ENCODE data around the gene ELMOD3. TPM values are rescaled to one million over a fixed set of nuclear protein-coding genes. Genes with fewer than 3 reads are reported as not detected.
"Not testable (repeated sequence)": the region's sequence is repeated elsewhere in the genome, so short reads cannot be mapped to it uniquely, and the experiment has no call there.

ELMOD3 gene
- polyA plus RNA-seq, 2 donors, result 8.7 to 16.1 TPM

GRCh38 chr2:85327822-85328617, 26.5 kb upstream of the ELMOD3 start, which contains the start of gene TGOLN2:
TGOLN2 (minus strand) TSS chr2:85327989; CDS start chr2:85327962, 27 bp downstream.
- H3K4me3 ChIP-seq (ENCODE audit: low read depth in 1 of 2, low read length in 2 of 2), result peak within 1 kb of the TSS; percentile 80 to 95
- no peaks in the 10 kb centered on the region for H3K27me3 ChIP-seq (ENCODE audit: control insufficient read depth in 1 of 2, insufficient read depth in 2 of 2, low read length in 2 of 2)
- peak within 1 kb of the TSS; percentile 94 to 98 for H3K27ac ChIP-seq (ENCODE audit: low read depth in 2 of 2, low read length in 1 of 2)
- H3K4me1 ChIP-seq (ENCODE audit: control insufficient read depth in 2 of 2, insufficient read depth in 2 of 2, low read length in 1 of 2), result peaks cover 0 to 17% of the 10 kb centered on the region in 2 donors
- H3K9me3 ChIP-seq (ENCODE audit: control insufficient read depth in 2 of 2, insufficient read depth in 1 of 2, low read depth in 1 of 2, low read length in 1 of 2), result no peaks in the 10 kb centered on the region
- H3K36me3 ChIP-seq (ENCODE audit: control insufficient read depth in 2 of 2, insufficient read depth in 2 of 2, low read length in 1 of 2), result peaks cover 5 to 9% of the 10 kb centered on the region in 2 donors
- WGBS, 2 donors, result 0% methylated on average over 54 to 57 of the region's 57 CpGs

- no peak overlapping the region for H3K4me3 ChIP-seq (ENCODE audit: low read depth in 1 of 2, low read length in 2 of 2)
- H3K9me3 ChIP-seq (ENCODE audit: control insufficient read depth in 2 of 2, insufficient read depth in 1 of 2, low read depth in 1 of 2, low read length in 1 of 2), result no peaks in the 10 kb centered on the region
- H3K27ac ChIP-seq (ENCODE audit: low read depth in 2 of 2, low read length in 1 of 2), result no peak overlapping the region
- no peaks in the 10 kb centered on the region for H3K27me3 ChIP-seq (ENCODE audit: control insufficient read depth in 1 of 2, insufficient read depth in 2 of 2, low read length in 2 of 2)
- H3K36me3 ChIP-seq (ENCODE audit: control insufficient read depth in 2 of 2, insufficient read depth in 2 of 2, low read length in 1 of 2), result peaks cover 0 to 4% of the 10 kb centered on the region in 2 donors
- H3K4me1 ChIP-seq (ENCODE audit: control insufficient read depth in 2 of 2, insufficient read depth in 2 of 2, low read length in 1 of 2), result peaks cover 0 to 12% of the 10 kb centered on the region in 2 donors
Measured at GRCh38 chr2:85329181-85329651, 25.4 kb upstream of the ELMOD3 start.

GRCh38 chr2:85329701-85330100, 24.9 kb upstream of the ELMOD3 start:
- not testable (repeated sequence) for H3K27me3 ChIP-seq (ENCODE audit: control insufficient read depth in 1 of 2, insufficient read depth in 2 of 2, low read length in 2 of 2); H3K36me3 ChIP-seq (ENCODE audit: control insufficient read depth in 2 of 2, insufficient read depth in 2 of 2, low read length in 1 of 2); H3K4me3 ChIP-seq (ENCODE audit: low read depth in 1 of 2, low read length in 2 of 2); H3K27ac ChIP-seq (ENCODE audit: low read depth in 2 of 2, low read length in 1 of 2); H3K9me3 ChIP-seq (ENCODE audit: control insufficient read depth in 2 of 2, insufficient read depth in 1 of 2, low read depth in 1 of 2, low read length in 1 of 2)
- WGBS, 2 donors, result 88% methylated on average over 3 of the region's 3 CpGs
- H3K4me1 ChIP-seq (ENCODE audit: control insufficient read depth in 2 of 2, insufficient read depth in 2 of 2, low read length in 1 of 2), result peaks cover 0 to 10% of the 10 kb centered on the region in 2 donors

- WGBS, 2 donors, result 80 to 81% methylated on average over 13 of the region's 13 CpGs
- Histone ChIP-seq H3K4me3 (ENCODE audit: low read depth in 1 of 2, low read length in 2 of 2) (no peak overlapping the region), H3K4me1 (ENCODE audit: control insufficient read depth in 2 of 2, insufficient read depth in 2 of 2, low read length in 1 of 2) (peaks cover 0 to 5% of the 10 kb centered on the region in 2 donors)
Measured at GRCh38 chr2:85330839-85331636, 23.5 kb upstream of the ELMOD3 start.

GRCh38 chr2:85333877-85334276, 20.7 kb upstream of the ELMOD3 start:
- not testable (repeated sequence) for H3K9me3 ChIP-seq (ENCODE audit: control insufficient read depth in 2 of 2, insufficient read depth in 1 of 2, low read depth in 1 of 2, low read length in 1 of 2); H3K36me3 ChIP-seq (ENCODE audit: control insufficient read depth in 2 of 2, insufficient read depth in 2 of 2, low read length in 1 of 2); H3K4me3 ChIP-seq (ENCODE audit: low read depth in 1 of 2, low read length in 2 of 2); H3K27me3 ChIP-seq (ENCODE audit: control insufficient read depth in 1 of 2, insufficient read depth in 2 of 2, low read length in 2 of 2); H3K4me1 ChIP-seq (ENCODE audit: control insufficient read depth in 2 of 2, insufficient read depth in 2 of 2, low read length in 1 of 2); H3K27ac ChIP-seq (ENCODE audit: low read depth in 2 of 2, low read length in 1 of 2)
- 95 to 98% methylated on average over 3 to 4 of the region's 4 CpGs for whole genome bisulfite sequencing, 2 donors

More at GRCh38 chr2:85330839-85331636, 23.5 kb upstream of the ELMOD3 start:
- Histone ChIP-seq H3K9me3 (ENCODE audit: control insufficient read depth in 2 of 2, insufficient read depth in 1 of 2, low read depth in 1 of 2, low read length in 1 of 2) (no peaks in the 10 kb centered on the region), H3K27ac (ENCODE audit: low read depth in 2 of 2, low read length in 1 of 2) (no peak overlapping the region), H3K36me3 (ENCODE audit: control insufficient read depth in 2 of 2, insufficient read depth in 2 of 2, low read length in 1 of 2) (no peaks in the 10 kb centered on the region), H3K27me3 (ENCODE audit: control insufficient read depth in 1 of 2, insufficient read depth in 2 of 2, low read length in 2 of 2) (no peaks in the 10 kb centered on the region)

GRCh38 chr2:85334928-85335327, 19.6 kb upstream of the ELMOD3 start:
- H3K27ac ChIP-seq (ENCODE audit: low read depth in 2 of 2, low read length in 1 of 2), result no peak overlapping the region
- H3K36me3 ChIP-seq (ENCODE audit: control insufficient read depth in 2 of 2, insufficient read depth in 2 of 2, low read length in 1 of 2), result no peaks in the 10 kb centered on the region
- H3K4me1 ChIP-seq (ENCODE audit: control insufficient read depth in 2 of 2, insufficient read depth in 2 of 2, low read length in 1 of 2), result no peaks in the 10 kb centered on the region
- H3K27me3 ChIP-seq (ENCODE audit: control insufficient read depth in 1 of 2, insufficient read depth in 2 of 2, low read length in 2 of 2), result no peaks in the 10 kb centered on the region
- 45 to 63% methylated on average over 2 of the region's 2 CpGs for WGBS, 2 donors
- H3K9me3 ChIP-seq (ENCODE audit: control insufficient read depth in 2 of 2, insufficient read depth in 1 of 2, low read depth in 1 of 2, low read length in 1 of 2), result no peaks in the 10 kb centered on the region
- no peak overlapping the region for H3K4me3 ChIP-seq (ENCODE audit: low read depth in 1 of 2, low read length in 2 of 2)

GRCh38 chr2:85340034-85340892, 14.3 kb upstream of the ELMOD3 start:
- H3K4me3 ChIP-seq (ENCODE audit: low read depth in 1 of 2, low read length in 2 of 2), result no peak overlapping the region
- no peak overlapping the region for H3K27ac ChIP-seq (ENCODE audit: low read depth in 2 of 2, low read length in 1 of 2)
- no peaks in the 10 kb centered on the region for H3K4me1 ChIP-seq (ENCODE audit: control insufficient read depth in 2 of 2, insufficient read depth in 2 of 2, low read length in 1 of 2)
- H3K9me3 ChIP-seq (ENCODE audit: control insufficient read depth in 2 of 2, insufficient read depth in 1 of 2, low read depth in 1 of 2, low read length in 1 of 2), result no peaks in the 10 kb centered on the region
- H3K27me3 ChIP-seq (ENCODE audit: control insufficient read depth in 1 of 2, insufficient read depth in 2 of 2, low read length in 2 of 2), result no peaks in the 10 kb centered on the region
- H3K36me3 ChIP-seq (ENCODE audit: control insufficient read depth in 2 of 2, insufficient read depth in 2 of 2, low read length in 1 of 2), result peaks cover 0 to 28% of the 10 kb centered on the region in 2 donors
- WGBS, 2 donors, result 31 to 42% methylated on average over 13 of the region's 13 CpGs

- H3K27me3 ChIP-seq (ENCODE audit: control insufficient read depth in 1 of 2, insufficient read depth in 2 of 2, low read length in 2 of 2), result no peaks in the 10 kb centered on the region
- no peak overlapping the region for H3K27ac ChIP-seq (ENCODE audit: low read depth in 2 of 2, low read length in 1 of 2)
- WGBS, 2 donors, result 89 to 92% methylated on average over 30 of the region's 30 CpGs
- no peak overlapping the region for H3K4me3 ChIP-seq (ENCODE audit: low read depth in 1 of 2, low read length in 2 of 2)
- H3K36me3 ChIP-seq (ENCODE audit: control insufficient read depth in 2 of 2, insufficient read depth in 2 of 2, low read length in 1 of 2), result peaks cover 7 to 37% of the 10 kb centered on the region in 2 donors
- H3K4me1 ChIP-seq (ENCODE audit: control insufficient read depth in 2 of 2, insufficient read depth in 2 of 2, low read length in 1 of 2), result no peaks in the 10 kb centered on the region
- H3K9me3 ChIP-seq (ENCODE audit: control insufficient read depth in 2 of 2, insufficient read depth in 1 of 2, low read depth in 1 of 2, low read length in 1 of 2), result no peaks in the 10 kb centered on the region
Measured at GRCh38 chr2:85341269-85342029, 13.1 kb upstream of the ELMOD3 start.

Data from esophagus (tissue), 2 donors.